PC-9 (cell line): Measurements from ENCODE around the gene POLR3C. TPM values are rescaled to one million over a fixed set of nuclear protein-coding genes. Genes with fewer than 3 reads are reported as not detected.
"Not testable (repeated sequence)": the region's sequence is repeated elsewhere in the genome, so short reads cannot be mapped to it uniquely, and the experiment has no call there.

ENCODE experiments used
- BruUV-seq: library from RNA; stranded (reverse); fragments of 400-500 nt; replicated peaks from 2 replicates; lab custom pipeline; 2021; lab: Mats Ljungman, UMichigan
- CTCF ChIA-PET: fragments of 300-600 bp; sonication (Branson Sonifier 250); formaldehyde crosslinking; loops from one replicate; lab custom pipeline; 2022; ENCODE audit warnings: antibody characterized with exemption; lab: Charles Lee
- POLR2A ChIA-PET: fragments of 300-600 bp; sonication (Branson Sonifier 250); formaldehyde crosslinking; loops from one replicate; lab custom pipeline; 2022; ENCODE audit warnings: antibody characterized with exemption; ENCODE audit not compliant: unreplicated experiment; lab: Charles Lee
- DNase-seq, 2 experiments: peaks; one replicate each; pipeline versions ENCODE4 v3.0.0 to v3.0.0-alpha.2; 2015 to 2022; ENCODE audit warnings: mixed read lengths in 1 of 2
- H2AFZ ChIP-seq: fragments of 200-600 bp; sonication (generic); 2 replicates; pipeline ENCODE4 v1.8.1; 2017; ENCODE audit warnings: antibody characterized with exemption
- H3F3A ChIP-seq: fragments of 200-600 bp; sonication (generic); 2 replicates; pipeline ENCODE4 v1.8.1; 2017; ENCODE audit warnings: antibody characterized with exemption, mild to moderate bottlenecking, low read depth; ENCODE audit not compliant: insufficient read depth
- H3K27ac ChIP-seq: fragments of 200-600 bp; sonication (generic); 2 replicates; pipeline ENCODE4 v1.6.1; 2016; ENCODE audit warnings: mixed run types
- H3K27me3 ChIP-seq: fragments of 200-600 bp; sonication (generic); 2 replicates; pipeline ENCODE4 v1.6.1; 2016; ENCODE audit warnings: low read depth, mixed run types; ENCODE audit not compliant: insufficient read depth
- H3K36me3 ChIP-seq: fragments of 200-600 bp; sonication (generic); 2 replicates; pipeline ENCODE4 v1.6.1; 2016; ENCODE audit warnings: low read depth, mixed run types
- H3K4me1 ChIP-seq: fragments of 200-600 bp; sonication (generic); replicated peaks from 2 replicates; pipeline ENCODE4 v1.6.1; 2016; ENCODE audit warnings: mixed run types; ENCODE audit not compliant: insufficient read depth
- H3K4me2 ChIP-seq: fragments of 200-600 bp; sonication (generic); 2 replicates; pipeline ENCODE4 v1.6.1; 2017; ENCODE audit warnings: mixed run types
- H3K4me3 ChIP-seq: fragments of 200-600 bp; sonication (generic); 2 replicates; pipeline ENCODE4 v1.6.1; 2016; ENCODE audit warnings: mixed run types
- H3K79me2 ChIP-seq: fragments of 200-600 bp; sonication (generic); 2 replicates; pipeline ENCODE4 v1.6.1; 2017; ENCODE audit warnings: low read depth, mixed run types
- H3K9me2 ChIP-seq: fragments of 200-600 bp; sonication (generic); 2 replicates; pipeline ENCODE4 v1.8.1; 2017; ENCODE audit warnings: mild to moderate bottlenecking; ENCODE audit not compliant: insufficient read depth
- H3K9me3 ChIP-seq: fragments of 200-600 bp; sonication (generic); 2 replicates; pipeline ENCODE4 v1.8.1; 2016; ENCODE audit warnings: low read depth; ENCODE audit not compliant: insufficient read depth
- H4K20me1 ChIP-seq: fragments of 200-600 bp; sonication (generic); 2 replicates; pipeline ENCODE4 v1.8.1; 2017; ENCODE audit not compliant: insufficient read depth
- EZH2 ChIP-seq: fragments of 200-600 bp; sonication (generic); IDR thresholded peaks from 2 replicates; pipeline ENCODE4 v1.8.0; 2017; ENCODE audit warnings: antibody characterized with exemption, low read depth
- intact Hi-C: fragments of 100-400 bp; cut with micrococcal nuclease; formaldehyde crosslinking; loops from one replicate; pipeline ENCODE4 v1.10.0; 2022; ENCODE audit not compliant: unreplicated experiment
- total RNA-seq: library from RNA; stranded (reverse); gene quantifications from 2 replicates; pipeline ENCODE4 v1.2.3, GENCODE V29; 2021
- TF ChIP-seq, protein P1 (sequence below): fragments of 200-600 bp; sonication (generic); conservative IDR thresholded peaks from 2 replicates; pipeline ENCODE4 v1.6.1; 2017; ENCODE audit warnings: mixed run types, antibody characterized with exemption, mild to moderate bottlenecking, moderate library complexity

Gene POLR3C
- total RNA-seq, 1 experiment from 2014 or later, result 21.2 TPM

DNA sequence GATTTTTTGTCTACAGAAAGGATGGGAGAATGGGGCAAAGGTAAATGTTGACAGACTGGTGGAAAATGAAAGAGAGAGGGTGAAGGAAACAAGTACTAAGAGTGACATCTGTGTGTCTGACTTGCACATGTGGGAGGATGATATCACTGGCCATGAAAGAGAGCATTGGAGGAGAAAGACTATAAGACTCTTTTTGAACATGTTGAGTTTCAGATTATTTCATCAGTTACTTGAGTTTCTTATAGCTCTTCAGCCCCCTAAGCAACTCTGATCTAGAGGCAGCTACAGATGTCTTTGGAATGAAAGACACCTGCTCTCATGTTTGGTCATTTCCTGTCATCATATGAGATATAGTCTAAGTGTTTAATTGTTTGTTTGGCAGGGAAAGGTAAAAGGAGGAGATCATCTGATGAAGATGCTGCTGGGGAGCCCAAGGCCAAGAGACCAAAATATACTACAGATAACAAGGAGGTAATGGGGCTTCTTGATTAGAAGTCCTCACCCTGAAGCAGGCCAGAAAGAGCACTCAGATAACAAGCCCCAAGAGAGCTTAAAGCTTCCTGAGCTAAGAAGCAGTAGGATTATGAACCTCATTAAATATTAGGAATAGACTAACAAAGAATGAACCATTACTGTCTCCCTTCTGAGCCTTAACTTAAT lies 4.5 kb downstream of the POLR3C start:
- Histone ChIP-seq H4K20me1 (no peaks in the 10 kb centered on the region), H3K9me2 (no peaks in the 10 kb centered on the region), H3K36me3 (peaks cover 47% of the 10 kb centered on the region), H3K4me1 (peaks cover 10% of the 10 kb centered on the region), H3F3A (no peaks in the 10 kb centered on the region; the same call in 1 of the 2 replicates), H3K4me3 (no peak overlapping the region), H3K4me2 (no peak overlapping the region), H3K9me3 (no peaks in the 10 kb centered on the region), H3K27ac (no peak overlapping the region), H2AFZ (no peak overlapping the region), H3K79me2 (peaks cover 20% of the 10 kb centered on the region), H3K27me3 (no peaks in the 10 kb centered on the region)
- no peak for TF ChIP-seq EZH2
- TF ChIP-seq, protein P1, sequence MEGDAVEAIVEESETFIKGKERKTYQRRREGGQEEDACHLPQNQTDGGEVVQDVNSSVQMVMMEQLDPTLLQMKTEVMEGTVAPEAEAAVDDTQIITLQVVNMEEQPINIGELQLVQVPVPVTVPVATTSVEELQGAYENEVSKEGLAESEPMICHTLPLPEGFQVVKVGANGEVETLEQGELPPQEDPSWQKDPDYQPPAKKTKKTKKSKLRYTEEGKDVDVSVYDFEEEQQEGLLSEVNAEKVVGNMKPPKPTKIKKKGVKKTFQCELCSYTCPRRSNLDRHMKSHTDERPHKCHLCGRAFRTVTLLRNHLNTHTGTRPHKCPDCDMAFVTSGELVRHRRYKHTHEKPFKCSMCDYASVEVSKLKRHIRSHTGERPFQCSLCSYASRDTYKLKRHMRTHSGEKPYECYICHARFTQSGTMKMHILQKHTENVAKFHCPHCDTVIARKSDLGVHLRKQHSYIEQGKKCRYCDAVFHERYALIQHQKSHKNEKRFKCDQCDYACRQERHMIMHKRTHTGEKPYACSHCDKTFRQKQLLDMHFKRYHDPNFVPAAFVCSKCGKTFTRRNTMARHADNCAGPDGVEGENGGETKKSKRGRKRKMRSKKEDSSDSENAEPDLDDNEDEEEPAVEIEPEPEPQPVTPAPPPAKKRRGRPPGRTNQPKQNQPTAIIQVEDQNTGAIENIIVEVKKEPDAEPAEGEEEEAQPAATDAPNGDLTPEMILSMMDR, result no peak
- POLR2A ChIA-PET, result no interaction called here
- no TSS peak for BruUV-seq
- DNase-seq, result no peak
- CTCF ChIA-PET, result interaction anchor here (0.7 kb wide), 1 partner anchor 82 kb away, joined by 4 read pairs; no protein-coding TSS in a partner anchor
- intact Hi-C loops, result no loop called here

DNA sequence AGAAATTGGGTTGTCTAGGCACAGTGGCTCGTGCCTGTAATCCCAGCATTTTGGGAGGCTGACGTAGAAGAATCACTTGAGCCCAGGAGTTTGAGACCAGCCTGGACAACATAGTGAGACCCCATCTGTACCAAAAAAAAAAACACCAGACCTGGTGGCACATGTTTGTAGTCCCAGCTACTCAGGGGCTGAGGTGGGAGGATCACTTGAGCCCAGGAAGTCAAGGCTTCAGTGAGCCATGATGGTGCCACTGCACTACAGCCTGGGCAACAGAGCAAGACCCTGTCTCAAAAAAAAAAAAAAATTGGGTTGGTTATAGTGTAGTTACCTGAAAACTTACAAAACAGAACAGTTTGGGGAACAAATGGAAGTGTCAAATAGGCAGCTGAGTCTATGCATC lies 6.8 kb downstream of the POLR3C start:
- H2AFZ ChIP-seq, CTCF ChIA-PET, H3K79me2 ChIP-seq, BruUV-seq, intact Hi-C loops, H4K20me1 ChIP-seq, H3K27me3 ChIP-seq, H3F3A ChIP-seq, H3K4me3 ChIP-seq, H3K9me3 ChIP-seq, H3K27ac ChIP-seq, H3K4me2 ChIP-seq, POLR2A ChIA-PET, H3K4me1 ChIP-seq, H3K9me2 ChIP-seq, DNase-seq: not testable (repeated sequence)
- peaks cover 52% of the 10 kb centered on the region for H3K36me3 ChIP-seq

DNA sequence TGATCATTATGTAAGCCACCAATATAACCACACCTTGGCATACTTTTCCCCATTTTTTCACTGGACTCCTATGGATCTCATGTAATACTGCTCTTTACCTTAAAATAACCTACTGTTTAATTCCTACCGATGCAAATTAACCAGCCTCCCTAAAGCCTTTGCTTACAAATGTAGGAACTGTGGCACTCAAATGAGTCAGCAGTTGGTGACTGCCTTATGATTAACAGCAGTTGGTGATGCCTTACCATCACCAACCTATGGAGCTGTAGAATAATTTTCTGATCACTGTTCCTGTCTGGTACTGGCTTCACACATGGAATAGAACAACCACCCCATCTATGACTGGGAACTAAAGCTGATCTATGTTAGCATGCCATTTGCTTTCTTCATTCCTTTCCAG lies 13.7 kb downstream of the POLR3C start:
- Histone ChIP-seq H3K9me2 (no peaks in the 10 kb centered on the region), H3F3A (no peaks in the 10 kb centered on the region; the same call in 1 of the 2 replicates), H3K9me3 (no peaks in the 10 kb centered on the region), H3K27ac (no peak overlapping the region), H2AFZ (no peak overlapping the region), H4K20me1 (no peaks in the 10 kb centered on the region), H3K4me2 (no peak overlapping the region), H3K27me3 (no peaks in the 10 kb centered on the region), H3K4me3 (no peak overlapping the region), H3K4me1 (no peaks in the 10 kb centered on the region), H3K36me3 (peaks cover 47% of the 10 kb centered on the region), H3K79me2 (no peaks in the 10 kb centered on the region)
- TF ChIP-seq EZH2, result no peak
- TF ChIP-seq, protein P1, result no peak
- no peak for DNase-seq
- intact Hi-C loops, result no loop called here
- ChIA-PET POLR2A (no interaction called here), CTCF (no interaction called here)
- BruUV-seq, result no TSS peak

DNA sequence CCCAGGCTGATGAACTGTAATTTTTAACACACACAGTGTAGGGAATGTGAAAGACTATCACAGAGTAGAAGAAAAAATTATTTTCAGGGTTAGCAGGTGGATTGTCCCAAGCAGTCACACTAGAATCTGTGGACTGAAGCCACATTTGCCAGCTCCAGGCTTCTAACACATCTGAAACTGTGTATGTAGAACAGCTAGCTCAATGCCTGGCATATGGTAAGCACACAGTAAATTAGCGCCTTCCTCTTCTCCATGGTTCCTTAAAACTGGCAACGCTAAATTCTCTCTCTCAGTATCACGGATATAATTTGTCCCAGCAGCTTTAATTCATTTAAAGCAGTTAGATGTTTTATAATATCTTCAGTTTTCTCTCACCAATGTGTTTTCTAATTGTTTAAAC lies 19.0 kb downstream of the POLR3C start:
- ChIA-PET POLR2A (no interaction called here), CTCF (no interaction called here)
- Histone ChIP-seq H3K4me1 (peaks cover 3% of the 10 kb centered on the region; the same call in 1 of the 2 replicates), H3K27ac (no peak overlapping the region), H3K27me3 (no peaks in the 10 kb centered on the region), H3K36me3 (peaks cover 21% of the 10 kb centered on the region), H3K4me2 (no peak overlapping the region), H3K9me2 (no peaks in the 10 kb centered on the region), H3K9me3 (no peaks in the 10 kb centered on the region), H3K79me2 (no peaks in the 10 kb centered on the region), H3K4me3 (no peak overlapping the region), H2AFZ (no peak overlapping the region), H3F3A (peaks cover 25% of the 10 kb centered on the region; the same call in 1 of the 2 replicates), H4K20me1 (no peaks in the 10 kb centered on the region)
- no peak for TF ChIP-seq EZH2
- TF ChIP-seq, protein P1, result no peak
- intact Hi-C loops, result no loop called here
- no TSS peak for BruUV-seq
- no peak for DNase-seq
